Tibial artery (tissue), 4 donors: ENCODE data around the gene SRRM3.
A peak's percentile ranks its signal among the peaks of the same experiment; 100 is the strongest.
"Not testable (repeated sequence)": the region's sequence is repeated elsewhere in the genome, so short reads cannot be mapped to it uniquely, and the experiment has no call there.

Experiments used
- DNase-seq, 2 donors: peaks; one replicate each; pipeline ENCODE4 v3.0.0-alpha.2; 2019
- H3K27ac ChIP-seq, 2 donors: fragments of 200-600 bp; sonication (generic) in 1 of 2; 1 replicate in 1 of 2; 2 replicates in 1 of 2; pipeline ENCODE4 v1.5.1; 2018 to 2019; ENCODE audit warnings: mild to moderate bottlenecking in 1 of 2
- H3K27me3 ChIP-seq, 2 donors: fragments of 200-600 bp; sonication (generic) in 1 of 2; one replicate each; pipeline versions ENCODE4 v1.5.1 to v1.6.0; 2016 to 2019
- H3K36me3 ChIP-seq, 3 donors: fragments of 200-600 bp; sonication (generic) in 2 of 3; one replicate each; pipeline ENCODE4 v1.5.1; 2016 to 2019; ENCODE audit warnings: mild to moderate bottlenecking in 2 of 3
- H3K4me1 ChIP-seq, 4 donors: fragments of 200-600 bp; sonication (generic) in 2 of 4; 1 replicate in 3 of 4; 2 replicates in 1 of 4; pipeline ENCODE4 v1.5.1; 2016 to 2019
- H3K4me3 ChIP-seq, 2 donors: fragments of 200-600 bp; sonication (generic) in 1 of 2; 1 replicate in 1 of 2; 2 replicates in 1 of 2; pipeline ENCODE4 v1.5.1; 2018 to 2019; ENCODE audit warnings: mild to moderate bottlenecking in 2 of 2
- H3K9me3 ChIP-seq, 3 donors: fragments of 200-600 bp; sonication (generic) in 1 of 3; one replicate each; pipeline ENCODE4 v1.5.1; 2016 to 2019
- intact Hi-C: fragments of 100-400 bp; cut with DNase I; formaldehyde crosslinking; loops from one replicate; pipeline ENCODE4 v1.15.0; 2023; ENCODE audit warnings: low total_unique reads
- TF ChIP-seq, protein P1 (sequence below), 2 experiments: fragments of 200-600 bp in 1 of 2; fragments of 450-650 bp in 1 of 2; IDR thresholded peaks; one replicate each; pipeline ENCODE4 v1.5.1; 2017 to 2019; ENCODE audit warnings: antibody characterized with exemption in 2 of 2, mild to moderate bottlenecking in 1 of 2, moderate library complexity in 1 of 2

SRRM3 gene

GRCh38 chr7:76201732-76202665 lies at the start of gene SRRM3:
TSS of gene SRRM3 (plus strand) at chr7:76201896. CDS start at chr7:76235067, 33,171 bp downstream.
- H3K4me3 ChIP-seq: no peak within 1 kb of the TSS
- TF ChIP-seq, protein P1, sequence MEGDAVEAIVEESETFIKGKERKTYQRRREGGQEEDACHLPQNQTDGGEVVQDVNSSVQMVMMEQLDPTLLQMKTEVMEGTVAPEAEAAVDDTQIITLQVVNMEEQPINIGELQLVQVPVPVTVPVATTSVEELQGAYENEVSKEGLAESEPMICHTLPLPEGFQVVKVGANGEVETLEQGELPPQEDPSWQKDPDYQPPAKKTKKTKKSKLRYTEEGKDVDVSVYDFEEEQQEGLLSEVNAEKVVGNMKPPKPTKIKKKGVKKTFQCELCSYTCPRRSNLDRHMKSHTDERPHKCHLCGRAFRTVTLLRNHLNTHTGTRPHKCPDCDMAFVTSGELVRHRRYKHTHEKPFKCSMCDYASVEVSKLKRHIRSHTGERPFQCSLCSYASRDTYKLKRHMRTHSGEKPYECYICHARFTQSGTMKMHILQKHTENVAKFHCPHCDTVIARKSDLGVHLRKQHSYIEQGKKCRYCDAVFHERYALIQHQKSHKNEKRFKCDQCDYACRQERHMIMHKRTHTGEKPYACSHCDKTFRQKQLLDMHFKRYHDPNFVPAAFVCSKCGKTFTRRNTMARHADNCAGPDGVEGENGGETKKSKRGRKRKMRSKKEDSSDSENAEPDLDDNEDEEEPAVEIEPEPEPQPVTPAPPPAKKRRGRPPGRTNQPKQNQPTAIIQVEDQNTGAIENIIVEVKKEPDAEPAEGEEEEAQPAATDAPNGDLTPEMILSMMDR (IDR thresholded peaks at IDR 0.05): peak; percentile 45 to 61

GRCh38 chr7:76151932-76152331 lies 49.8 kb upstream of the SRRM3 start:
- H3K4me1 ChIP-seq: no peaks in the 10 kb centered on the region
- intact Hi-C loops: no loop called here

More at GRCh38 chr7:76201732-76202665, at the start of gene SRRM3:
- Histone ChIP-seq H3K27ac (no peak within 1 kb of the TSS), H3K36me3 (no peaks in the 10 kb centered on the region), H3K4me1 (peaks cover 0 to 11% (median 6%) of the 10 kb centered on the region in 4 donors), H3K27me3 (peaks cover 0 to 64% of the 10 kb centered on the region in 2 donors), H3K9me3 (no peaks in the 10 kb centered on the region)
- peak; percentile 52 to 81 for DNase-seq
- intact Hi-C loops: no loop called here

GRCh38 chr7:76153571-76154230 lies 48.0 kb upstream of the SRRM3 start:
- H3K4me1 ChIP-seq, H3K4me3 ChIP-seq, H3K36me3 ChIP-seq, H3K9me3 ChIP-seq, intact Hi-C loops, H3K27ac ChIP-seq, DNase-seq: not testable (repeated sequence)
- peaks cover 0 to 14% of the 10 kb centered on the region in 2 donors for H3K27me3 ChIP-seq

More at GRCh38 chr7:76151932-76152331, 49.8 kb upstream of the SRRM3 start:
- Histone ChIP-seq H3K4me3 (no peak overlapping the region), H3K27ac (no peak overlapping the region), H3K9me3 (no peaks in the 10 kb centered on the region), H3K36me3 (no peaks in the 10 kb centered on the region), H3K27me3 (peaks cover 0 to 16% of the 10 kb centered on the region in 2 donors)
- TF ChIP-seq, protein P1 (IDR thresholded peaks at IDR 0.05): no peak
- DNase-seq: no peak

- no peak overlapping the region for H3K27ac ChIP-seq
- no peaks in the 10 kb centered on the region for H3K4me1 ChIP-seq
- no peaks in the 10 kb centered on the region for H3K36me3 ChIP-seq
- intact Hi-C loops: no loop called here
- no peaks in the 10 kb centered on the region for H3K9me3 ChIP-seq
- TF ChIP-seq, protein P1 (IDR thresholded peaks at IDR 0.05): no peak
- peaks cover 0 to 3% of the 10 kb centered on the region in 2 donors for H3K27me3 ChIP-seq
- H3K4me3 ChIP-seq: no peak overlapping the region
- peak in 1 of 2 donors; percentile 72 for DNase-seq
Observed at GRCh38 chr7:76155938-76156337, 45.8 kb upstream of the SRRM3 start.

- H3K9me3 ChIP-seq, H3K4me1 ChIP-seq, DNase-seq, H3K36me3 ChIP-seq, H3K27ac ChIP-seq, H3K27me3 ChIP-seq, intact Hi-C loops, H3K4me3 ChIP-seq: not testable (repeated sequence)
Observed at GRCh38 chr7:76156992-76157685, 44.6 kb upstream of the SRRM3 start.

DNA sequence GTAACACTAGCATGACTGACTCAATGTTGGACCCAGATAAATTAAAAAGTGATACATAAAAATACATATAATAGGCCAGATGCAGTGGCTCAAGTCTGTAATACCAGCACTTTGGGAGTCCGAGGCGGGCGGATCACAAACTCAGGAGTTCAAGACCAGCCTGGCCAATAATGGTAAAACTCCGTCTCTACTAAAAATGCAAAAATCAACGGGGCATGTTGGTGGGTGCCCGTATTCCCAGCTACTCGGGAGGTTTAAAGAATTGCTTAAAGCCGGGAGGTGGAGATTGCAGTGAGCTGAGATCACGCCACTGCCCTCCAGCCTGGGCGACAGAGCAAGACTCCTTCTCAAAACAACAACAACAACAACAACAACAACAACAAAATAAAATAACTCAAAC lies 43.3 kb upstream of the SRRM3 start:
- H3K36me3 ChIP-seq, H3K27ac ChIP-seq, H3K27me3 ChIP-seq, DNase-seq, H3K4me3 ChIP-seq, intact Hi-C loops, H3K4me1 ChIP-seq, H3K9me3 ChIP-seq: not testable (repeated sequence)

DNA sequence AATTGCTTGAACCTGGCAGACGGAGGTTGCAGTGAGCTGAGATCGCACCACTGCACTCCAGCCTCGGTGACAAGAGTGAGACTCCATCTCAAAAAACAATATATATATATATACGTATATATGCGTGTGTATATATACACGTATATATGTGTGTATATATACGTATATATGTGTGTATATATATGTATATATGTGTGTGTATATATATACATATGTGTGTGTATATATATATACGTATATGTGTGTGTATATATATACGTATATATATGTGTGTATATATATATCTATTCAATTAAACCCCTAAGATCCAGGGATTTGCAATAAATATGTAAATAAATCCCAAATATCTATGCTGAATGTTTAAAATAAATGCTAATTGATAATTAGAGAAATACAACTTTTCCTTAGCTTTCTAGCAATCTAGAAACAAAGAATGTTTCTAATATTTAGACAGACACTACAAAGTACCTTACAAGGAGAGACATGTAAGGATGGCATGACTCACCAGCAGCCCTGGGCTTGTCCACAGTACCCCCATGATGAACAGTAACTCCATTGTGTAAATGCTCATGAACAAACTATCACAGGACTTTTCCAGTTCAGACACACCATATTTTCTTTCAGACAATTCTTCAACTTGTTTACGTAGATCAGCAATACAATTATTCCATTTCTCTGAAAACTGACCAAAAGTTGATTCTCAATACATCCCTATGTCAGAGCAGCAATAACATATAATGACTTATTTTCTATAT lies 39.1 kb upstream of the SRRM3 start:
- H3K27ac ChIP-seq, H3K27me3 ChIP-seq, DNase-seq, H3K9me3 ChIP-seq, H3K4me3 ChIP-seq, intact Hi-C loops, H3K36me3 ChIP-seq, H3K4me1 ChIP-seq: not testable (repeated sequence)

DNA sequence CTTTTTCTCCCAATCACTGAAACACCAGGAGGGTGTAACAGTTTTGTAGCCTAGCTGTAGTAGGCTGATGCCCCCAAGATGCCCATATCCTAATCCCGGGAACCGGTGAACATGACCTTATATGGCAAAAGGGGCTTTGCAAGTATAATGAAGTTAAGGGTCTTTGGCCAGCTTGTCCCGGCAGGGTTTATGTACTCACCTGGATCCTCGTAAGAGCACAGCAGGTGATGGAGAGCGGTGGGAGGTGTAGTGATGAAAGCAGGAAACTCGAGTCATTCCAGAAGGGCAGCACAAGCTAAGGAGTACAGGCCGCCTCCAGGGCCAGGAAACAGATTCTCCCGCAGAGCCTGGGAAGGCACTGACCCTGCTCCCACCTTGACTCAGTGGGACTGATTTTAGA lies 37.9 kb upstream of the SRRM3 start:
- H3K27ac ChIP-seq, H3K4me3 ChIP-seq, H3K9me3 ChIP-seq, H3K27me3 ChIP-seq, intact Hi-C loops, H3K4me1 ChIP-seq, H3K36me3 ChIP-seq, DNase-seq: not testable (repeated sequence)
